PC-9 (cell line): ENCODE measurements around the gene SELPLG. TPM values are rescaled to one million over a fixed set of nuclear protein-coding genes. Genes with fewer than 3 reads are reported as not detected.
"Not testable (repeated sequence)": the region's sequence is repeated elsewhere in the genome, so short reads cannot be mapped to it uniquely, and the experiment has no call there.

Source experiments
- BruUV-seq: library from RNA; stranded (reverse); fragments of 400-500 nt; replicated peaks from 2 replicates; lab custom pipeline; 2021; lab: Mats Ljungman, UMichigan
- CTCF ChIA-PET: fragments of 300-600 bp; sonication (Branson Sonifier 250); formaldehyde crosslinking; loops from one replicate; lab custom pipeline; 2022; ENCODE audit warnings: antibody characterized with exemption; lab: Charles Lee
- POLR2A ChIA-PET: fragments of 300-600 bp; sonication (Branson Sonifier 250); formaldehyde crosslinking; loops from one replicate; lab custom pipeline; 2022; ENCODE audit warnings: antibody characterized with exemption; ENCODE audit not compliant: unreplicated experiment; lab: Charles Lee
- DNase-seq, 2 experiments: peaks; one replicate each; pipeline versions ENCODE4 v3.0.0 to v3.0.0-alpha.2; 2015 to 2022; ENCODE audit warnings: mixed read lengths in 1 of 2
- H2AFZ ChIP-seq: fragments of 200-600 bp; sonication (generic); 2 replicates; pipeline ENCODE4 v1.8.1; 2017; ENCODE audit warnings: antibody characterized with exemption
- H3F3A ChIP-seq: fragments of 200-600 bp; sonication (generic); 2 replicates; pipeline ENCODE4 v1.8.1; 2017; ENCODE audit warnings: antibody characterized with exemption, mild to moderate bottlenecking, low read depth; ENCODE audit not compliant: insufficient read depth
- H3K27ac ChIP-seq: fragments of 200-600 bp; sonication (generic); 2 replicates; pipeline ENCODE4 v1.6.1; 2016; ENCODE audit warnings: mixed run types
- H3K27me3 ChIP-seq: fragments of 200-600 bp; sonication (generic); 2 replicates; pipeline ENCODE4 v1.6.1; 2016; ENCODE audit warnings: low read depth, mixed run types; ENCODE audit not compliant: insufficient read depth
- H3K36me3 ChIP-seq: fragments of 200-600 bp; sonication (generic); 2 replicates; pipeline ENCODE4 v1.6.1; 2016; ENCODE audit warnings: low read depth, mixed run types
- H3K4me1 ChIP-seq: fragments of 200-600 bp; sonication (generic); replicated peaks from 2 replicates; pipeline ENCODE4 v1.6.1; 2016; ENCODE audit warnings: mixed run types; ENCODE audit not compliant: insufficient read depth
- H3K4me2 ChIP-seq: fragments of 200-600 bp; sonication (generic); 2 replicates; pipeline ENCODE4 v1.6.1; 2017; ENCODE audit warnings: mixed run types
- H3K4me3 ChIP-seq: fragments of 200-600 bp; sonication (generic); 2 replicates; pipeline ENCODE4 v1.6.1; 2016; ENCODE audit warnings: mixed run types
- H3K79me2 ChIP-seq: fragments of 200-600 bp; sonication (generic); 2 replicates; pipeline ENCODE4 v1.6.1; 2017; ENCODE audit warnings: low read depth, mixed run types
- H3K9me2 ChIP-seq: fragments of 200-600 bp; sonication (generic); 2 replicates; pipeline ENCODE4 v1.8.1; 2017; ENCODE audit warnings: mild to moderate bottlenecking; ENCODE audit not compliant: insufficient read depth
- H3K9me3 ChIP-seq: fragments of 200-600 bp; sonication (generic); 2 replicates; pipeline ENCODE4 v1.8.1; 2016; ENCODE audit warnings: low read depth; ENCODE audit not compliant: insufficient read depth
- H4K20me1 ChIP-seq: fragments of 200-600 bp; sonication (generic); 2 replicates; pipeline ENCODE4 v1.8.1; 2017; ENCODE audit not compliant: insufficient read depth
- EZH2 ChIP-seq: fragments of 200-600 bp; sonication (generic); IDR thresholded peaks from 2 replicates; pipeline ENCODE4 v1.8.0; 2017; ENCODE audit warnings: antibody characterized with exemption, low read depth
- intact Hi-C: fragments of 100-400 bp; cut with micrococcal nuclease; formaldehyde crosslinking; loops from one replicate; pipeline ENCODE4 v1.10.0; 2022; ENCODE audit not compliant: unreplicated experiment
- total RNA-seq: library from RNA; stranded (reverse); gene quantifications from 2 replicates; pipeline ENCODE4 v1.2.3, GENCODE V29; 2021
- TF ChIP-seq, protein P1 (sequence below): fragments of 200-600 bp; sonication (generic); conservative IDR thresholded peaks from 2 replicates; pipeline ENCODE4 v1.6.1; 2017; ENCODE audit warnings: mixed run types, antibody characterized with exemption, mild to moderate bottlenecking, moderate library complexity

SELPLG gene
- total RNA-seq, 1 experiment from 2014 or later: 0.96 TPM

DNA sequence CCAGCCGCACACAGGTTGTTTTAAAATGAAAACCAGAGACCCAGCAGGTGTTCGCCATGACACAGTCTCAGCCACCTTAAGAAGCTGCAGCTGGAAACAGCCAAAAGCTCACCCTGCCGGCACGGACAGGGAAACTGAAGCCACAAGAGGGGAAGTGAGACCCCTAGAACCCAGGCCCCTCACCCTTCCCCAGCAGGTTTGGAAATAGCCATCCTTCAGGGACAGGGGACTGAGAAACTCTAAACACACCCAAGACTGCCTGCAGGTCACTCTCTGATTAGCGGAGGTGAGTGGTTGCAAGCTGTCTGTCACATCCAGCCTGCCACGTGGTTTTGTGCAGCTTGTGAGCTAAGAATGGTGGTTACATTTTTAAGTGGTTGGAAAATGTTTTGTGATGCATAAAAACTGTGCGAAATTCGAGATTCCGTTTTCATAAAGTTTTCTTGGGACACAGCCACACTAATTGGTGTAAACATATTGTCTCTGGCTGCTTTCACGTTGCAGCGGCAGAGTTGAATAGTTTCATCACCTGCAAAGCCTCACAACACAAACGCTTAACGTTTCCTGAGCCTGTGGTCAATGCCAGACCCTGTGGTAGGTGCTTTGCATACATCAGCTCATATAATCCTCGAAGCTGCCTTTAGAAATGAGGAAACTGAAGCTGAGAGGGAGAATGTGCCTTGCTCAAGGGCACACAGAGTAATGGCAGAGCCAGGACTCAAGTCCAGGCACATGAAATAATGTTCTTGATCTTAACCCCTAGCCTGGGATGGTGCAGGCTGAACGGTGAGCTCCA is 1.7 kb upstream of the SELPLG start:
- no peak overlapping the region for H3K4me3 ChIP-seq
- DNase-seq: no peak
- H3K4me2 ChIP-seq: no peak overlapping the region
- ChIA-PET POLR2A (no interaction called here), CTCF (interaction anchor here (1.1 kb wide), 1 partner anchor 13 kb away, joined by 3 read pairs; no protein-coding TSS in a partner anchor)
- H3K36me3 ChIP-seq: no peaks in the 10 kb centered on the region
- H3K9me3 ChIP-seq: no peaks in the 10 kb centered on the region
- BruUV-seq: no TSS peak
- peaks cover 10% of the 10 kb centered on the region for H3K4me1 ChIP-seq
- H3K9me2 ChIP-seq: no peaks in the 10 kb centered on the region
- peaks cover 19% of the 10 kb centered on the region for H3F3A ChIP-seq
- no peak overlapping the region for H3K27ac ChIP-seq
- intact Hi-C loops: no loop called here
- TF ChIP-seq EZH2: no peak
- TF ChIP-seq, protein P1, sequence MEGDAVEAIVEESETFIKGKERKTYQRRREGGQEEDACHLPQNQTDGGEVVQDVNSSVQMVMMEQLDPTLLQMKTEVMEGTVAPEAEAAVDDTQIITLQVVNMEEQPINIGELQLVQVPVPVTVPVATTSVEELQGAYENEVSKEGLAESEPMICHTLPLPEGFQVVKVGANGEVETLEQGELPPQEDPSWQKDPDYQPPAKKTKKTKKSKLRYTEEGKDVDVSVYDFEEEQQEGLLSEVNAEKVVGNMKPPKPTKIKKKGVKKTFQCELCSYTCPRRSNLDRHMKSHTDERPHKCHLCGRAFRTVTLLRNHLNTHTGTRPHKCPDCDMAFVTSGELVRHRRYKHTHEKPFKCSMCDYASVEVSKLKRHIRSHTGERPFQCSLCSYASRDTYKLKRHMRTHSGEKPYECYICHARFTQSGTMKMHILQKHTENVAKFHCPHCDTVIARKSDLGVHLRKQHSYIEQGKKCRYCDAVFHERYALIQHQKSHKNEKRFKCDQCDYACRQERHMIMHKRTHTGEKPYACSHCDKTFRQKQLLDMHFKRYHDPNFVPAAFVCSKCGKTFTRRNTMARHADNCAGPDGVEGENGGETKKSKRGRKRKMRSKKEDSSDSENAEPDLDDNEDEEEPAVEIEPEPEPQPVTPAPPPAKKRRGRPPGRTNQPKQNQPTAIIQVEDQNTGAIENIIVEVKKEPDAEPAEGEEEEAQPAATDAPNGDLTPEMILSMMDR: no peak
- H3K79me2 ChIP-seq: no peaks in the 10 kb centered on the region
- H3K27me3 ChIP-seq: no peaks in the 10 kb centered on the region
- H2AFZ ChIP-seq: no peak overlapping the region
- H4K20me1 ChIP-seq: no peaks in the 10 kb centered on the region

DNA sequence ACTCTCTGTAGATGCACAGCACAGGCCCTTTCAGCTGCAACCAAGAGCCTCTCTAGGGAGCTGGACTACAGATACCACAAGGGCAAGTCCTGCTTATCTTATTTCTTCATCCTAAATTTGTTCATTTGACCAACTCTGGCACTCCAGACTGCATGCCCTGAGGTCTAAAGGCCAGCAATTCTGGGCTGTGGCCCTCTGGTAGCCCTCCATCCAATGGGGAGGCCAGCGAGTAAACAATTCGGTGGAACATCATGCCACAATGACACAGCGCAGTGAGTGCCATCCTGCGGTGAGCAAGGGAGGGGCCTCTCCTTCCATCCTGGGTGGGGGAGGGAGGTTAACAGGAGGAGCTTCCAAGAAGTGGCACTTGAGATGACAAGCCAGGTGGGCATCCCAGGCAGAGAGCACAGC is 652 bp upstream of the SELPLG start:
- peak; percentile 44 to 65 for DNase-seq
- intact Hi-C loops: no loop called here
- H3K9me2 ChIP-seq: no peaks in the 10 kb centered on the region
- no peaks in the 10 kb centered on the region for H4K20me1 ChIP-seq
- no peaks in the 10 kb centered on the region for H3K36me3 ChIP-seq
- H3K27ac ChIP-seq: no peak overlapping the region
- no peak overlapping the region for H2AFZ ChIP-seq
- H3K9me3 ChIP-seq: no peaks in the 10 kb centered on the region
- no peaks in the 10 kb centered on the region for H3K27me3 ChIP-seq
- H3K79me2 ChIP-seq: no peaks in the 10 kb centered on the region
- BruUV-seq: no TSS peak
- TF ChIP-seq, protein P1: no peak
- no peak for TF ChIP-seq EZH2
- H3K4me2 ChIP-seq: no peak overlapping the region
- H3K4me3 ChIP-seq: no peak overlapping the region
- peaks cover 20% of the 10 kb centered on the region for H3K4me1 ChIP-seq
- peaks cover 27% of the 10 kb centered on the region for H3F3A ChIP-seq
- ChIA-PET CTCF (interaction anchor here (0.8 to 1.1 kb wide), 2 partner anchors 12 to 68 kb away, joined by 3 to 5 read pairs; no protein-coding TSS in a partner anchor), POLR2A (no interaction called here)

DNA sequence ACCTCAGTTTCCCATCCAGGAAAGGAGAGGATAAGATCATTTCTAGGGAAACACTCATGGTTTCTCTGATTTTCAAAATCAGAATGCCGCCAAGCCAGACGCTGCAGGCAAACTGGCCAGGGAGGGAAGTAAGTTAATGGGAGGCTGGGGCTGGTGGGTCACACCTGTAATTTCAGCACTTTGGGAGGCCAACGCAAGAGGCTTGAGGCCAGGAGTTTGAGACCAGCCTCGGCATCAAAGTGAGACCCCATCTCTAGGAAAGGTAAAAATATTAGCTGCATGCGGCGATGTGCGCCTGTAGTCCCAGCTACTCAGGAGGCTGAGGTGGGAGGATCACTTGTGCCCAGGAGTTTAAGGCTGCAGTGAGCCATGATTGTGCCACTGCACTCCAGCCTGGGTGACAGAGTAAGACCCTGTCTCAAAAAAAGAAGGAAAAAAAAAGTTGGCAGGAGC is 587 bp downstream of the SELPLG start:
- no peak overlapping the region for H3K27ac ChIP-seq
- H3K4me3 ChIP-seq: no peak overlapping the region
- H3K79me2 ChIP-seq: no peaks in the 10 kb centered on the region
- H3K36me3 ChIP-seq: no peaks in the 10 kb centered on the region
- peaks cover 33% of the 10 kb centered on the region for H3K4me1 ChIP-seq
- intact Hi-C loops: no loop called here
- no peaks in the 10 kb centered on the region for H3K9me3 ChIP-seq
- H3K4me2 ChIP-seq: no peak overlapping the region
- H3F3A ChIP-seq: peaks cover 34% of the 10 kb centered on the region
- H4K20me1 ChIP-seq: no peaks in the 10 kb centered on the region
- no TSS peak for BruUV-seq
- no peaks in the 10 kb centered on the region for H3K9me2 ChIP-seq
- no peak for DNase-seq
- ChIA-PET POLR2A (interaction anchor here (0.5 to 0.7 kb wide), 2 partner anchors 33 to 67 kb away, joined by 3 read pairs; no protein-coding TSS in a partner anchor), CTCF (no interaction called here)
- H3K27me3 ChIP-seq: no peaks in the 10 kb centered on the region
- TF ChIP-seq, protein P1: no peak
- no peak for TF ChIP-seq EZH2
- no peak overlapping the region for H2AFZ ChIP-seq

DNA sequence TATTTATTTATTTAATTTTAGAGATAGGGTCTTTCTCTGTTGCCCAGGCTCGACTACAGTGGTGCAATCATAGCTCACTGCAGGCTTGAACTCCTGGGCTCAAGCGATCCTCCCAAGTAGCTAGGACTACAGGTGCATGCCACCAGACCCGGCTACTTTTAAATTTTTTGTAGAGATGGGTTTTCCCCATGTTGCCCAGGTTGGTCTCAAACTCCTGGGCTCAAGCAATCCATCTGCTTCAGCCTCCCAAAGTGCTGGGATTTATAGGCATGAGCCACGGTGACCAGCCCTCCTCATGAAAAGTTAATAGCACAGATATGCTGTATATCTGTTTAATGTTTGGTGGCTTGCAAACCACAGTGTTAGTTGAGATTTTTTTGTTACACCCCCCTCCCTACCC is 2.4 kb downstream of the SELPLG start:
- H3K9me3 ChIP-seq, DNase-seq, H2AFZ ChIP-seq, H3K36me3 ChIP-seq, intact Hi-C loops, H3K9me2 ChIP-seq, H3K4me3 ChIP-seq, H4K20me1 ChIP-seq, BruUV-seq, H3K79me2 ChIP-seq, H3K27me3 ChIP-seq, H3K27ac ChIP-seq, H3K4me2 ChIP-seq: not testable (repeated sequence)
- ChIA-PET CTCF (interaction anchor here (0.7 kb wide), 1 partner anchor 74 kb away, joined by 4 read pairs; no protein-coding TSS in a partner anchor), POLR2A (interaction anchor here (0.6 to 0.7 kb wide), 2 partner anchors 15 to 53 kb away, joined by 7 to 9 read pairs; no protein-coding TSS in a partner anchor)
- Histone ChIP-seq H3K4me1 (peaks cover 38% of the 10 kb centered on the region), H3F3A (peaks cover 36% of the 10 kb centered on the region)
